Measurements from ENCODE around the gene FAM170B.
A peak's percentile ranks its signal among the peaks of the same experiment; 100 is the strongest.

FAM170B gene

GRCh38 chr10:49120911-49121310 lies 12.9 kb downstream of the FAM170B start:
- Histone ChIP-seq H3K4me1 (peaks cover 28% of the 10 kb centered on the region), H3K4me3 (ENCODE audit: low read depth, low read length) (no peak overlapping the region), H2AFZ (no peak overlapping the region), H3K27me3 (ENCODE audit: control insufficient read depth, insufficient read depth, low read length) (no peaks in the 10 kb centered on the region), H3K36me3 (ENCODE audit: control insufficient read depth, insufficient read depth, low read length) (no peaks in the 10 kb centered on the region), H3K4me2 (ENCODE audit: low read length) (no peak overlapping the region), H3K27ac (no peak overlapping the region), H3K9ac (no peak overlapping the region), H3K9me3 (ENCODE audit: control insufficient read depth, low read length) (no peaks in the 10 kb centered on the region), H3K79me2 (no peaks in the 10 kb centered on the region)
- TF ChIP-seq, protein P1, sequence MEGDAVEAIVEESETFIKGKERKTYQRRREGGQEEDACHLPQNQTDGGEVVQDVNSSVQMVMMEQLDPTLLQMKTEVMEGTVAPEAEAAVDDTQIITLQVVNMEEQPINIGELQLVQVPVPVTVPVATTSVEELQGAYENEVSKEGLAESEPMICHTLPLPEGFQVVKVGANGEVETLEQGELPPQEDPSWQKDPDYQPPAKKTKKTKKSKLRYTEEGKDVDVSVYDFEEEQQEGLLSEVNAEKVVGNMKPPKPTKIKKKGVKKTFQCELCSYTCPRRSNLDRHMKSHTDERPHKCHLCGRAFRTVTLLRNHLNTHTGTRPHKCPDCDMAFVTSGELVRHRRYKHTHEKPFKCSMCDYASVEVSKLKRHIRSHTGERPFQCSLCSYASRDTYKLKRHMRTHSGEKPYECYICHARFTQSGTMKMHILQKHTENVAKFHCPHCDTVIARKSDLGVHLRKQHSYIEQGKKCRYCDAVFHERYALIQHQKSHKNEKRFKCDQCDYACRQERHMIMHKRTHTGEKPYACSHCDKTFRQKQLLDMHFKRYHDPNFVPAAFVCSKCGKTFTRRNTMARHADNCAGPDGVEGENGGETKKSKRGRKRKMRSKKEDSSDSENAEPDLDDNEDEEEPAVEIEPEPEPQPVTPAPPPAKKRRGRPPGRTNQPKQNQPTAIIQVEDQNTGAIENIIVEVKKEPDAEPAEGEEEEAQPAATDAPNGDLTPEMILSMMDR (IDR thresholded peaks at IDR 0.05) = no peak

- TF ChIP-seq, protein P1 (IDR thresholded peaks at IDR 0.05) = no peak
- no peak overlapping the region for H3K4me2 ChIP-seq (ENCODE audit: low read length)
Observed at GRCh38 chr10:49119746-49120145, 14.1 kb downstream of the FAM170B start.

GRCh38 chr10:49118430-49119074 lies 15.3 kb downstream of the FAM170B start:
- Histone ChIP-seq H3K27me3 (ENCODE audit: control insufficient read depth, insufficient read depth, low read length) (no peaks in the 10 kb centered on the region), H3K36me3 (ENCODE audit: control insufficient read depth, insufficient read depth, low read length) (no peaks in the 10 kb centered on the region), H3K4me3 (ENCODE audit: low read depth, low read length) (no peak overlapping the region), H3K4me2 (ENCODE audit: low read length) (no peak overlapping the region), H3K27ac (peak overlapping the region; percentile 83), H3K9ac (no peak overlapping the region), H2AFZ (peak overlapping the region; percentile 72), H3K4me1 (peaks cover 39% of the 10 kb centered on the region), H3K79me2 (peaks cover 11% of the 10 kb centered on the region), H3K9me3 (ENCODE audit: control insufficient read depth, low read length) (no peaks in the 10 kb centered on the region)
- TF ChIP-seq, protein P1 (IDR thresholded peaks at IDR 0.05) = no peak

More at GRCh38 chr10:49119746-49120145, 14.1 kb downstream of the FAM170B start:
- Histone ChIP-seq H3K27ac (no peak overlapping the region), H3K4me3 (ENCODE audit: low read depth, low read length) (no peak overlapping the region), H3K36me3 (ENCODE audit: control insufficient read depth, insufficient read depth, low read length) (no peaks in the 10 kb centered on the region), H3K27me3 (ENCODE audit: control insufficient read depth, insufficient read depth, low read length) (no peaks in the 10 kb centered on the region), H3K4me1 (peaks cover 31% of the 10 kb centered on the region), H3K9me3 (ENCODE audit: control insufficient read depth, low read length) (no peaks in the 10 kb centered on the region), H3K9ac (no peak overlapping the region), H3K79me2 (peaks cover 1% of the 10 kb centered on the region), H2AFZ (no peak overlapping the region)

- peak overlapping the region; percentile 83 for H3K27ac ChIP-seq
Observed at GRCh38 chr10:49117376-49118070, 16.3 kb downstream of the FAM170B start.

More at GRCh38 chr10:49117376-49118070, 16.3 kb downstream of the FAM170B start:
- Histone ChIP-seq H3K4me3 (ENCODE audit: low read depth, low read length) (no peak overlapping the region), H3K4me1 (peaks cover 42% of the 10 kb centered on the region), H3K27me3 (ENCODE audit: control insufficient read depth, insufficient read depth, low read length) (no peaks in the 10 kb centered on the region), H3K9me3 (ENCODE audit: control insufficient read depth, low read length) (no peaks in the 10 kb centered on the region), H3K9ac (no peak overlapping the region), H3K36me3 (ENCODE audit: control insufficient read depth, insufficient read depth, low read length) (no peaks in the 10 kb centered on the region), H2AFZ (peak overlapping the region; percentile 72), H3K4me2 (ENCODE audit: low read length) (peak overlapping the region; percentile 11), H3K79me2 (peaks cover 16% of the 10 kb centered on the region)
- TF ChIP-seq, protein P1 (IDR thresholded peaks at IDR 0.05) = no peak

All from parathyroid adenoma (tissue), 2 donors.